HG02623 (cell line): Measurements from ENCODE around the gene LRP3.
"Not testable (repeated sequence)": the region's sequence is repeated elsewhere in the genome, so short reads cannot be mapped to it uniquely, and the experiment has no call there.

Source experiments
- ATAC-seq: cut with Tn5 transposase; IDR thresholded peaks from one replicate; pipeline ENCODE4 v1.9.1; 2021; ENCODE audit warnings: moderate library complexity; ENCODE audit not compliant: unreplicated experiment

Gene LRP3

GRCh38 chr19:33193865-33194362, at the start of gene LRP3:
Gene LRP3 (plus strand): TSS chr19:33194330. CDS start chr19:33194786, 456 bp downstream.
- no peak for ATAC-seq

- no peak for ATAC-seq
Measured at GRCh38 chr19:33146209-33146608, 47.9 kb upstream of the LRP3 start.

- no peak for ATAC-seq
Measured at GRCh38 chr19:33147538-33147937, 46.6 kb upstream of the LRP3 start.

GRCh38 chr19:33150852-33151518, 43.1 kb upstream of the LRP3 start:
- no peak for ATAC-seq

GRCh38 chr19:33152176-33152575, 42.0 kb upstream of the LRP3 start:
- ATAC-seq, result no peak

GRCh38 chr19:33152625-33153024, 41.5 kb upstream of the LRP3 start:
- not testable (repeated sequence) for ATAC-seq

- not testable (repeated sequence) for ATAC-seq
Measured at GRCh38 chr19:33154313-33154712, 39.8 kb upstream of the LRP3 start.

- ATAC-seq, result no peak
Measured at GRCh38 chr19:33156334-33156733, 37.8 kb upstream of the LRP3 start.

GRCh38 chr19:33157906-33158305, 36.2 kb upstream of the LRP3 start:
- no peak for ATAC-seq

- ATAC-seq, result no peak
Measured at GRCh38 chr19:33158365-33158764, 35.8 kb upstream of the LRP3 start.

GRCh38 chr19:33159149-33159548, 35.0 kb upstream of the LRP3 start:
- ATAC-seq, result no peak

GRCh38 chr19:33159893-33160292, 34.2 kb upstream of the LRP3 start:
- no peak for ATAC-seq

GRCh38 chr19:33161201-33161600, 32.9 kb upstream of the LRP3 start:
- ATAC-seq, result no peak

GRCh38 chr19:33163481-33163880, 30.6 kb upstream of the LRP3 start:
- no peak for ATAC-seq

- not testable (repeated sequence) for ATAC-seq
Measured at GRCh38 chr19:33166037-33166436, 28.1 kb upstream of the LRP3 start.

- ATAC-seq, result no peak
Measured at GRCh38 chr19:33167438-33167837, 26.7 kb upstream of the LRP3 start.

GRCh38 chr19:33168528-33168927, 25.6 kb upstream of the LRP3 start:
- no peak for ATAC-seq

GRCh38 chr19:33171222-33171795, 22.8 kb upstream of the LRP3 start:
- ATAC-seq, result no peak

GRCh38 chr19:33171916-33172359, 22.2 kb upstream of the LRP3 start:
- ATAC-seq, result no peak

- ATAC-seq, result no peak
Measured at GRCh38 chr19:33174186-33174585, 19.9 kb upstream of the LRP3 start.

- ATAC-seq, result no peak
Measured at GRCh38 chr19:33175156-33175782, 18.9 kb upstream of the LRP3 start.
